ENCODE results near the gene MGA. TPM values are rescaled to one million over a fixed set of nuclear protein-coding genes. Genes with fewer than 3 reads are reported as not detected.

MGA gene
- total and polyA plus RNA-seq, 4 donors, result 2.7 to 86.2 (median 14.1) TPM

- WGBS, 2 donors, result 53 to 56% methylated on average over 2 of the region's 2 CpGs
- H3K9me3 ChIP-seq (ENCODE audit: control insufficient read depth in 4 of 4, insufficient read depth in 3 of 4, low read length in 3 of 4), result no peaks in the 10 kb centered on the region
- H3K4me1 ChIP-seq (ENCODE audit: control insufficient read depth in 5 of 5, insufficient read depth in 5 of 5, low read length in 5 of 5), result peaks cover 9 to 44% (median 33%) of the 10 kb centered on the region in 5 donors
- ATAC-seq (ENCODE audit: insufficient read depth, low FRiP score), result no peak
- H3K9ac ChIP-seq (ENCODE audit: insufficient read depth in 1 of 2, low read length in 2 of 2), result no peak overlapping the region
- no peak for DNase-seq
- H3K4me3 ChIP-seq, result no peak overlapping the region
- TF ChIP-seq CTCF (IDR thresholded peaks at IDR 0.05; ENCODE audit: control extremely low read depth, extremely low read depth), result no peak
- H3K36me3 ChIP-seq (ENCODE audit: control insufficient read depth in 4 of 4, insufficient read depth in 4 of 4, low read length in 4 of 4), result no peaks in the 10 kb centered on the region
- H3K27me3 ChIP-seq (ENCODE audit: control insufficient read depth in 3 of 3, insufficient read depth in 3 of 3, low read length in 2 of 3), result no peaks in the 10 kb centered on the region
- no peak overlapping the region for H3K27ac ChIP-seq (ENCODE audit: low read depth in 1 of 2, low read length in 1 of 2)
Observed at GRCh38 chr15:41775651-41776050, 115.4 kb downstream of the MGA start.

- H3K27me3 ChIP-seq (ENCODE audit: control insufficient read depth in 3 of 3, insufficient read depth in 3 of 3, low read length in 2 of 3), result no peaks in the 10 kb centered on the region
- peaks cover 9 to 44% (median 34%) of the 10 kb centered on the region in 5 donors for H3K4me1 ChIP-seq (ENCODE audit: control insufficient read depth in 5 of 5, insufficient read depth in 5 of 5, low read length in 5 of 5)
- H3K9me3 ChIP-seq (ENCODE audit: control insufficient read depth in 4 of 4, insufficient read depth in 3 of 4, low read length in 3 of 4), result no peaks in the 10 kb centered on the region
- 64 to 93% methylated on average over 1 of the region's 1 CpG for WGBS, 2 donors
- TF ChIP-seq CTCF (IDR thresholded peaks at IDR 0.05; ENCODE audit: control extremely low read depth, extremely low read depth), result no peak
- H3K27ac ChIP-seq (ENCODE audit: low read depth in 1 of 2, low read length in 1 of 2), result no peak overlapping the region
- ATAC-seq (ENCODE audit: insufficient read depth, low FRiP score) (no peak), DNase-seq (peak in 1 of 3 donors; percentile 37)
- no peaks in the 10 kb centered on the region for H3K36me3 ChIP-seq (ENCODE audit: control insufficient read depth in 4 of 4, insufficient read depth in 4 of 4, low read length in 4 of 4)
- H3K9ac ChIP-seq (ENCODE audit: insufficient read depth in 1 of 2, low read length in 2 of 2), result no peak overlapping the region
- no peak overlapping the region for H3K4me3 ChIP-seq
Observed at GRCh38 chr15:41777421-41777973, 117.3 kb downstream of the MGA start.

- ATAC-seq (ENCODE audit: insufficient read depth, low FRiP score) (no peak), DNase-seq (peak in 1 of 3 donors; percentile 46)
- Histone ChIP-seq H3K36me3 (ENCODE audit: control insufficient read depth in 4 of 4, insufficient read depth in 4 of 4, low read length in 4 of 4) (peaks cover 0 to 3% (median 0%) of the 10 kb centered on the region in 4 donors), H3K27ac (ENCODE audit: low read depth in 1 of 2, low read length in 1 of 2) (no peak overlapping the region), H3K4me3 (no peak overlapping the region), H3K9ac (ENCODE audit: insufficient read depth in 1 of 2, low read length in 2 of 2) (no peak overlapping the region), H3K27me3 (ENCODE audit: control insufficient read depth in 3 of 3, insufficient read depth in 3 of 3, low read length in 2 of 3) (no peaks in the 10 kb centered on the region), H3K9me3 (ENCODE audit: control insufficient read depth in 4 of 4, insufficient read depth in 3 of 4, low read length in 3 of 4) (no peaks in the 10 kb centered on the region), H3K4me1 (ENCODE audit: control insufficient read depth in 5 of 5, insufficient read depth in 5 of 5, low read length in 5 of 5) (peaks cover 12 to 37% (median 29%) of the 10 kb centered on the region in 5 donors)
- WGBS, 2 donors, result 74 to 86% methylated on average over 1 of the region's 1 CpG
- no peak for TF ChIP-seq CTCF (IDR thresholded peaks at IDR 0.05; ENCODE audit: control extremely low read depth, extremely low read depth)
Observed at GRCh38 chr15:41778521-41778920, 118.3 kb downstream of the MGA start.

Measured in lung (tissue), 12 donors.